PC-3 (cell line): ENCODE measurements around the gene TOMM22. TPM values are rescaled to one million over a fixed set of nuclear protein-coding genes. Genes with fewer than 3 reads are reported as not detected.
A peak's percentile ranks its signal among the peaks of the same experiment; 100 is the strongest.

Source experiments
- ATAC-seq: fragments of 200-7000 bp; cut with Tn5 transposase; 2 replicates; pipeline ENCODE4 v1.9.1; 2020; ENCODE audit warnings: mild to moderate bottlenecking, moderate library complexity
- BruUV-seq: library from RNA; stranded (reverse); fragments of 400-500 nt; replicated peaks from 2 replicates; lab custom pipeline; 2021; lab: Mats Ljungman, UMichigan
- CTCF ChIA-PET: fragments of 300-600 bp; sonication (Branson Sonifier 250); formaldehyde crosslinking; loops from one replicate; lab custom pipeline; 2022; ENCODE audit warnings: antibody characterized with exemption; lab: Charles Lee
- POLR2A ChIA-PET: fragments of 300-600 bp; sonication (Branson Sonifier 250); formaldehyde crosslinking; loops from one replicate; lab custom pipeline; 2022; ENCODE audit warnings: antibody characterized with exemption; ENCODE audit not compliant: unreplicated experiment; lab: Charles Lee
- DNase-seq: peaks from one replicate; pipeline ENCODE4 v3.0.0-alpha.2; 2015
- H2AFZ ChIP-seq: fragments of 300-600 bp; sonication (generic); 2 replicates; pipeline ENCODE4 v1.6.0; 2016; ENCODE audit warnings: antibody characterized with exemption, low read length
- H3F3A ChIP-seq: fragments of 300-600 bp; sonication (generic); one replicate; pipeline ENCODE4 v1.6.0; 2017; ENCODE audit warnings: antibody characterized with exemption, low read length, control low read depth, mild to moderate bottlenecking; ENCODE audit not compliant: unreplicated experiment
- H3K27ac ChIP-seq: fragments of 300-600 bp; sonication (generic); 2 replicates; pipeline ENCODE4 v1.5.1; 2016; ENCODE audit warnings: mild to moderate bottlenecking, low read length
- H3K27me3 ChIP-seq: fragments of 300-600 bp; sonication (generic); 2 replicates; pipeline ENCODE4 v1.6.1; 2016; ENCODE audit warnings: low read length, mixed read lengths
- H3K36me3 ChIP-seq: fragments of 300-600 bp; sonication (generic); 2 replicates; pipeline ENCODE4 v1.6.1; 2016; ENCODE audit warnings: low read depth, mixed run types, low read length, mixed read lengths
- H3K4me1 ChIP-seq: fragments of 300-600 bp; sonication (generic); 2 replicates; pipeline ENCODE4 v1.5.1; 2016; ENCODE audit warnings: low read length; ENCODE audit not compliant: insufficient read depth
- H3K4me2 ChIP-seq: fragments of 300-600 bp; sonication (generic); 2 replicates; pipeline ENCODE4 v1.6.0; 2016; ENCODE audit warnings: low read length
- H3K4me3 ChIP-seq: fragments of 300-600 bp; sonication (generic); 2 replicates; pipeline ENCODE4 v1.5.1; 2016; ENCODE audit warnings: mild to moderate bottlenecking, low read length, mixed read lengths
- H3K79me2 ChIP-seq: fragments of 300-600 bp; sonication (generic); 2 replicates; pipeline ENCODE4 v1.6.1; 2017; ENCODE audit warnings: low read length, mixed read lengths
- H3K9ac ChIP-seq: fragments of 300-600 bp; sonication (generic); 2 replicates; pipeline ENCODE4 v1.6.0; 2016; ENCODE audit warnings: mild to moderate bottlenecking, low read length
- H3K9me2 ChIP-seq: fragments of 300-600 bp; sonication (generic); replicated peaks from 2 replicates; pipeline ENCODE4 v1.6.1; 2016; ENCODE audit warnings: mixed run types, low read length, mixed read lengths
- H3K9me3 ChIP-seq: fragments of 300-600 bp; sonication (generic); 2 replicates; pipeline ENCODE4 v1.6.1; 2016; ENCODE audit warnings: low read length, mixed read lengths
- H4K20me1 ChIP-seq: fragments of 300-600 bp; sonication (generic); 2 replicates; pipeline ENCODE4 v1.6.1; 2016; ENCODE audit warnings: low read length, mixed read lengths
- CTCF ChIP-seq: fragments of 300-600 bp; sonication (generic); conservative IDR thresholded peaks from 2 replicates; pipeline ENCODE4 v1.5.1; 2017; ENCODE audit warnings: antibody characterized with exemption, low read depth, mild to moderate bottlenecking, low read length
- EZH2 ChIP-seq: fragments of 300-600 bp; sonication (generic); IDR thresholded peaks from one replicate; pipeline ENCODE4 v1.6.1; 2017; ENCODE audit warnings: antibody characterized with exemption, mild to moderate bottlenecking, low read length; ENCODE audit not compliant: unreplicated experiment
- EZH2phosphoT487 ChIP-seq: fragments of 300-600 bp; sonication (generic); IDR thresholded peaks from 2 replicates; pipeline ENCODE4 v1.6.1; 2018; ENCODE audit warnings: mild to moderate bottlenecking, antibody characterized with exemption, low read length, borderline replicate concordance
- intact Hi-C: fragments of 100-400 bp; cut with micrococcal nuclease; formaldehyde crosslinking; loops from 2 replicates; pipeline ENCODE4 v1.9.0; 2023
- total RNA-seq: library from RNA; depleted of rRNA; stranded (reverse); fragments of >200 nt; gene quantifications from 2 replicates; pipeline ENCODE4 v1.2.3, GENCODE V29; 2014

Gene TOMM22
- total RNA-seq, 1 experiment from 2014 or later, result 82.3 TPM

- ATAC-seq, result no peak
- TF ChIP-seq EZH2phosphoT487, result no peak
- TF ChIP-seq CTCF, result no peak
- no peak for TF ChIP-seq EZH2
- Histone ChIP-seq H3K36me3 (no peaks in the 10 kb centered on the region; the same call in 1 of the 2 replicates), H3F3A (peaks cover 14% of the 10 kb centered on the region), H3K4me3 (no peak overlapping the region), H3K27ac (no peak overlapping the region), H2AFZ (no peak overlapping the region), H3K9me3 (no peaks in the 10 kb centered on the region), H3K9ac (no peak overlapping the region), H4K20me1 (peaks cover 23% of the 10 kb centered on the region), H3K4me1 (peaks cover 30% of the 10 kb centered on the region), H3K27me3 (no peaks in the 10 kb centered on the region), H3K4me2 (no peak overlapping the region), H3K79me2 (peaks cover 82% of the 10 kb centered on the region), H3K9me2 (no peaks in the 10 kb centered on the region)
- DNase-seq, result no peak
- intact Hi-C loops, result no loop called here
- BruUV-seq, result no TSS peak
- POLR2A ChIA-PET, result interaction anchor here (0.7 kb wide), 1 partner anchor 13 kb away, joined by 4 read pairs; the partner anchor contains the start of gene TOMM22
- CTCF ChIA-PET, result interaction anchor here (0.7 kb wide), 1 partner anchor 20 kb away, joined by 11 read pairs; no protein-coding TSS in a partner anchor
Measured at GRCh38 chr22:38694940-38695339, 13.2 kb downstream of the TOMM22 start.

DNA sequence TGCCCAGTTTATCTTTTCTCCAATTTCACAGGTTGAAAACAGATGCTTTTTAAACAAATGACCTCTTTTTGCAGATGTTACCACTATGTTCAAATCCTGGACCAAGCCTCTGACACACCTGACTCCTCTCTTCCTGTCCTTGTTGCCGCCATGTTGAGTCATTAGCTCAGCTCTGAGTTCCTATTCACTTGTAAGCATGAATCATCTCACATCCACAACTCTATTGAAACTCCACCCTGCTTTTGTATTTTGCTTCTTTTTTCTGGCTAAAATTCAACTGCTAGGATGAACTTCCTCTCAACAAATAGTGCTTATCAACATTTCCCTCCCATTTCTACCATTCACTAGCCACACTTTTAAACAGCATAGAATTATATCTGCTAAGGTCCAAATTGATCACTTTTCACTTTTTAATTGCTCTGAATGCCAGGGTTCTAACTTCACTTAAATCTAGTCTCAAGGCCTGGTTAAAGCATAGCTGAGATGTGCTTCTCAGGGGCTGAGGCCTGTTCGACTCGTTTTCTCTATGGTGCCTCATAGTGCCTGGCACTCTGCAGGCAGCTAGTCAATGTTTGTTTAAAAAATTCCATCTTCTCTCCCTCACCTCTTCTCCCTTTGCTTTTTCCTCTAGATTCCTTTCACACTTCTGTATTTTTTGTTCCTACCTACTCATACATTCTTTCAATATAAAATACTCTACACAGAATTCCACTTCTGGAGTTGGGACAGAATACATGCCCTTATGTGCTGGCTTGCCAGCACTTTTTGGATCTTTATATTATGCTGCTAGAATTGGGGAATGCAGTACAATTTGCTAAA is 15.1 kb downstream of the TOMM22 start:
- no peak for TF ChIP-seq EZH2phosphoT487
- no peak for TF ChIP-seq CTCF
- no peak for TF ChIP-seq EZH2
- Histone ChIP-seq H3K27ac (peak overlapping the region; percentile 88), H3K4me3 (peak overlapping the region; percentile 85), H3K4me1 (peaks cover 33% of the 10 kb centered on the region), H3K9me2 (no peaks in the 10 kb centered on the region), H3K36me3 (no peaks in the 10 kb centered on the region; the same call in 1 of the 2 replicates), H2AFZ (no peak overlapping the region), H3K79me2 (peaks cover 77% of the 10 kb centered on the region), H3K9me3 (no peaks in the 10 kb centered on the region), H3K9ac (peak overlapping the region; percentile 39), H3K4me2 (peak overlapping the region; percentile 94), H3F3A (peaks cover 14% of the 10 kb centered on the region), H4K20me1 (peaks cover 23% of the 10 kb centered on the region), H3K27me3 (no peaks in the 10 kb centered on the region)
- CTCF ChIA-PET, result no interaction called here
- POLR2A ChIA-PET, result interaction anchor here (0.7 to 1.0 kb wide), 3 partner anchors 9 to 478 kb away, joined by 3 to 7 read pairs (median 6); partner anchors contain the start of gene GTPBP1
- intact Hi-C loops, result loop anchor here (2.0 kb wide), 1 partner anchor 14 kb away; no protein-coding TSS in a partner anchor
- peak; percentile 77 for DNase-seq
- peak; percentile 54 for ATAC-seq
- no TSS peak for BruUV-seq
